PC-9 (cell line): ENCODE results near the gene CNTNAP2.

Source experiments
- CTCF ChIP-seq: fragments of 200-600 bp; sonication (generic); conservative IDR thresholded peaks from 2 replicates; pipeline ENCODE4 v1.6.1; 2017; ENCODE audit warnings: mixed run types, antibody characterized with exemption, mild to moderate bottlenecking, moderate library complexity
- EZH2 ChIP-seq: fragments of 200-600 bp; sonication (generic); IDR thresholded peaks from 2 replicates; pipeline ENCODE4 v1.8.0; 2017; ENCODE audit warnings: antibody characterized with exemption, low read depth

- TF ChIP-seq CTCF = no peak
- no peak for TF ChIP-seq EZH2
These were observed 1246.5 kb downstream of the CNTNAP2 start for GRCh38 chr7:147363101-147363500.
